Uterus (tissue), 4 donors: Measurements from ENCODE around the gene RBL1. TPM values are rescaled to one million over a fixed set of nuclear protein-coding genes. Genes with fewer than 3 reads are reported as not detected.

Experiments used
- DNase-seq, 2 donors: peaks; one replicate each; pipeline ENCODE4 v3.0.0-alpha.2; 2019 to 2020
- H3K27ac ChIP-seq, 2 donors: fragments of 200-600 bp; sonication (generic); 1 replicate in 1 of 2; 2 replicates in 1 of 2; pipeline ENCODE4 v1.5.1; 2016 to 2018
- H3K27me3 ChIP-seq, 2 donors: fragments of 200-600 bp; sonication (generic); one replicate each; pipeline ENCODE4 v1.5.1; 2018 to 2019; ENCODE audit warnings: control low read depth in 1 of 2
- H3K36me3 ChIP-seq, 2 donors: fragments of 200-600 bp; sonication (generic); one replicate each; pipeline ENCODE4 v1.5.1; 2019; ENCODE audit warnings: control low read depth in 1 of 2
- H3K4me1 ChIP-seq, 2 donors: fragments of 200-600 bp; sonication (generic); one replicate each; pipeline ENCODE4 v1.5.1; 2018 to 2019; ENCODE audit warnings: control low read depth in 1 of 2
- H3K4me3 ChIP-seq, 2 donors: fragments of 200-600 bp; sonication (generic); 1 replicate in 1 of 2; 2 replicates in 1 of 2; pipeline ENCODE4 v1.5.1; 2018 to 2019; ENCODE audit warnings: mild to moderate bottlenecking in 1 of 2
- H3K9me3 ChIP-seq, 2 donors: fragments of 200-600 bp; sonication (generic); one replicate each; pipeline ENCODE4 v1.5.1; 2019; ENCODE audit warnings: control low read depth in 1 of 2
- POLR2A ChIP-seq, 2 donors: fragments of 450-650 bp; IDR thresholded peaks; one replicate each; pipeline ENCODE4 v1.6.1; 2016; ENCODE audit warnings: antibody characterized with exemption in 2 of 2, mild to moderate bottlenecking in 1 of 2, moderate library complexity in 1 of 2
- intact Hi-C: fragments of 100-400 bp; cut with DNase I; formaldehyde crosslinking; loops from one replicate; pipeline ENCODE4 v1.15.1; 2023; ENCODE audit warnings: low total_unique reads
- total RNA-seq, 4 donors: library from RNA; depleted of rRNA in 3 of 4; stranded (reverse); fragments of >200 nt in 3 of 4; gene quantifications; one replicate each; pipeline versions ENCODE4 v1.1.0 to v1.2.4, GENCODE V29; 2014 to 2023
- TF ChIP-seq, protein P1 (sequence below), 4 experiments: fragments of 200-600 bp in 2 of 4; fragments of 450-650 bp in 2 of 4; sonication (generic) in 2 of 4; IDR thresholded peaks; one replicate each; pipeline ENCODE4 v1.5.1; 2016 to 2019; ENCODE audit warnings: antibody characterized with exemption in 4 of 4, mild to moderate bottlenecking in 2 of 4, moderate library complexity in 1 of 4
- donor health status: DM: yes; HTN: yes; CAD: no.

The RBL1 gene, protein sequence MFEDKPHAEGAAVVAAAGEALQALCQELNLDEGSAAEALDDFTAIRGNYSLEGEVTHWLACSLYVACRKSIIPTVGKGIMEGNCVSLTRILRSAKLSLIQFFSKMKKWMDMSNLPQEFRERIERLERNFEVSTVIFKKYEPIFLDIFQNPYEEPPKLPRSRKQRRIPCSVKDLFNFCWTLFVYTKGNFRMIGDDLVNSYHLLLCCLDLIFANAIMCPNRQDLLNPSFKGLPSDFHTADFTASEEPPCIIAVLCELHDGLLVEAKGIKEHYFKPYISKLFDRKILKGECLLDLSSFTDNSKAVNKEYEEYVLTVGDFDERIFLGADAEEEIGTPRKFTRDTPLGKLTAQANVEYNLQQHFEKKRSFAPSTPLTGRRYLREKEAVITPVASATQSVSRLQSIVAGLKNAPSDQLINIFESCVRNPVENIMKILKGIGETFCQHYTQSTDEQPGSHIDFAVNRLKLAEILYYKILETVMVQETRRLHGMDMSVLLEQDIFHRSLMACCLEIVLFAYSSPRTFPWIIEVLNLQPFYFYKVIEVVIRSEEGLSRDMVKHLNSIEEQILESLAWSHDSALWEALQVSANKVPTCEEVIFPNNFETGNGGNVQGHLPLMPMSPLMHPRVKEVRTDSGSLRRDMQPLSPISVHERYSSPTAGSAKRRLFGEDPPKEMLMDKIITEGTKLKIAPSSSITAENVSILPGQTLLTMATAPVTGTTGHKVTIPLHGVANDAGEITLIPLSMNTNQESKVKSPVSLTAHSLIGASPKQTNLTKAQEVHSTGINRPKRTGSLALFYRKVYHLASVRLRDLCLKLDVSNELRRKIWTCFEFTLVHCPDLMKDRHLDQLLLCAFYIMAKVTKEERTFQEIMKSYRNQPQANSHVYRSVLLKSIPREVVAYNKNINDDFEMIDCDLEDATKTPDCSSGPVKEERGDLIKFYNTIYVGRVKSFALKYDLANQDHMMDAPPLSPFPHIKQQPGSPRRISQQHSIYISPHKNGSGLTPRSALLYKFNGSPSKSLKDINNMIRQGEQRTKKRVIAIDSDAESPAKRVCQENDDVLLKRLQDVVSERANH
- total RNA-seq = 10 to 100 TPM in 3 of 4 donors, under 1 TPM in 1; 0.51 to 28.1 (median 12.0) TPM

DNA sequence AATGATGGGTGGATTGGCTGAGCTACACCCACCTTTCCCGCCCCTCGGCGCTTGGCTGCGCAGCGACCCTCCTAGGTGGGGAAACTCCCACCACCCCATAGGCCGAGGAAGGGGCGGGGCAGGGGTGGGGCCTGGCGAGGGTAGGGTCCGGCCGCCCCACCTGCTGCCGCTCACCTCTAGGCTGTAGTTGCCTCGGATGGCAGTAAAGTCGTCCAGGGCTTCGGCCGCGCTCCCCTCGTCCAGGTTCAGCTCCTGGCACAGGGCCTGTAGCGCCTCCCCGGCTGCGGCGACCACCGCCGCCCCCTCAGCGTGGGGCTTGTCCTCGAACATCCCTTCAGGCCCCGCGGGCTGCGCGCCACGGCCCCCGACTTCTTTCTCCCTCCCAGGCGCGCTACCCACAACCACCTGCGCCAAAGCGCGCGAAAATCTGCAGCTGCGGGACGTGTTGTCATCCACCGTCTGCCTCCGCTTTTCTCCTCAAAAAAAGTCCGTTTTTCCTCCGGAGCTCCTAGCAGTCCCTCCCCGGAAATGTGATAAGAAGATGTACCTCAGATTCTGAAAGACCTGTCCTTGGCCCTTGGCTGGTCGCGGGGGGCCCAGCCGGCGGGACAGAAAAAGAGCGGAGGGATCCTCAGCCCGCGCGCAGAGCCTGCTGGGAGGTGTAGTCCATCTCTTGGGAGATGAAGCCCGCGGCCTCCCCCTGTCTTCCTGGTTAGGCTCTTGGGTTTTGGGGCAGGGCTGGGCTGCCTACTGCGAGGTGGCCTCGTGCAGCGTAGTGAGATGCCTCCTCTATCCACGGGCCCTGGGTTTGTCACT lies at the start of gene RBL1:
TSS of gene RBL1 (minus strand) at position 399 of the 816 bp plus-strand sequence. CDS start at position 330, 69 bp downstream.
- Histone ChIP-seq H3K4me3 (peak within 1 kb of the TSS; percentile 71 to 92), H3K4me1 (no peaks in the 10 kb centered on the region), H3K9me3 (no peaks in the 10 kb centered on the region), H3K27me3 (no peaks in the 10 kb centered on the region), H3K36me3 (no peaks in the 10 kb centered on the region), H3K27ac (peak within 1 kb of the TSS; percentile 77 to 82)
- TF ChIP-seq, protein P1, sequence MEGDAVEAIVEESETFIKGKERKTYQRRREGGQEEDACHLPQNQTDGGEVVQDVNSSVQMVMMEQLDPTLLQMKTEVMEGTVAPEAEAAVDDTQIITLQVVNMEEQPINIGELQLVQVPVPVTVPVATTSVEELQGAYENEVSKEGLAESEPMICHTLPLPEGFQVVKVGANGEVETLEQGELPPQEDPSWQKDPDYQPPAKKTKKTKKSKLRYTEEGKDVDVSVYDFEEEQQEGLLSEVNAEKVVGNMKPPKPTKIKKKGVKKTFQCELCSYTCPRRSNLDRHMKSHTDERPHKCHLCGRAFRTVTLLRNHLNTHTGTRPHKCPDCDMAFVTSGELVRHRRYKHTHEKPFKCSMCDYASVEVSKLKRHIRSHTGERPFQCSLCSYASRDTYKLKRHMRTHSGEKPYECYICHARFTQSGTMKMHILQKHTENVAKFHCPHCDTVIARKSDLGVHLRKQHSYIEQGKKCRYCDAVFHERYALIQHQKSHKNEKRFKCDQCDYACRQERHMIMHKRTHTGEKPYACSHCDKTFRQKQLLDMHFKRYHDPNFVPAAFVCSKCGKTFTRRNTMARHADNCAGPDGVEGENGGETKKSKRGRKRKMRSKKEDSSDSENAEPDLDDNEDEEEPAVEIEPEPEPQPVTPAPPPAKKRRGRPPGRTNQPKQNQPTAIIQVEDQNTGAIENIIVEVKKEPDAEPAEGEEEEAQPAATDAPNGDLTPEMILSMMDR (IDR thresholded peaks at IDR 0.05) = peak; percentile 41 to 53 (median 51)
- TF ChIP-seq POLR2A (IDR thresholded peaks at IDR 0.05) = peak in 1 of 2 donors; percentile 41
- peak; percentile 78 to 80 for DNase-seq
- intact Hi-C loops = no loop called here

DNA sequence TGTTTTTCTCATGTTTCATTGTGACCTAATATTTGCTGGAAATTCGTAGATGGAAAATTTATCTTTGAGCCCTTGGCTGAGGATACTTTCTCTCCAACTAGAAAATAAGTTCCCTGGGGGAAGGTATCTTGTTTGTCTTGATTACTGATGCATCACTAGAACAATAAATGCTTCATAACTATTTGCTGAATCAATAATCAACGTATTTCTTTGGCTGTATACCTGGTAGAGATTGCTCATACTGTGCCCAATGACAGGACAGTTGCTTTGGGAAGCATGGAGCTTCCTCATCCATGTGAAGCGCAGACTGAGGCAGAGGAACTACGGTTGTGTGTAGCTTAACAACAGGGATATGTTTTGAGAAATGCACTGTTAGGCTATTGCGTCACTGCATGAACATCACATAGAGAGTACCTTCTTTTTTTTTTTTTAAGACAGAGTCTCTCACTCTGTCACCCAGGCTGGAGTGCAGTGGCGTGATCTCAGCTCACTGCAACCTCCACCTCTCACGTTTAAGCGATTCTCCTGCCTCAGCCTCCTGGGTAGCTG lies 49.1 kb upstream of the RBL1 start:
- no peaks in the 10 kb centered on the region for H3K4me1 ChIP-seq
- DNase-seq = no peak
- H3K4me3 ChIP-seq = no peak overlapping the region
- no peaks in the 10 kb centered on the region for H3K36me3 ChIP-seq
- TF ChIP-seq, protein P1 (IDR thresholded peaks at IDR 0.05) = no peak
- TF ChIP-seq POLR2A (IDR thresholded peaks at IDR 0.05) = no peak
- H3K27me3 ChIP-seq = no peaks in the 10 kb centered on the region
- no peak overlapping the region for H3K27ac ChIP-seq
- H3K9me3 ChIP-seq = no peaks in the 10 kb centered on the region
- intact Hi-C loops = no loop called here

DNA sequence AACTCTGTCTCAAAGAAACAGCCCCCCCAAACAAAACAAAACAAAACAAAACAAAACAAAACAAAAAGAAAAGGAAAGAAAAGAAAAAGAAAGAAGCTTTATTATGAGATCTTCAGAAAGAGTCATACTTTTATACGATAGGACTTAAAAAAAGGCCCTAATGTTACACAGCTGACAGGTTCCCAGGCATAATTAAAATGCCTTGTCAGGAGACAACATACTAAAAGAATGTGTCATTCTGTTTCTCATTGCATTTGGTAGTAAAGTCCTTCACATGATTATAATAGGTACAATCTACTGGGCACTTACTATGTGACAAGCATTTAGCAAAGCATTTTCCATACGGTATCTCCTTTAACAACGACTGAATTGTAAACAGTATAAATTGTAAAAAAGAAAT lies 46.9 kb upstream of the RBL1 start:
- no peak for TF ChIP-seq POLR2A (IDR thresholded peaks at IDR 0.05)
- TF ChIP-seq, protein P1 (IDR thresholded peaks at IDR 0.05) = no peak
- H3K4me3 ChIP-seq = no peak overlapping the region
- intact Hi-C loops = no loop called here
- H3K4me1 ChIP-seq = no peaks in the 10 kb centered on the region
- no peak for DNase-seq
- no peaks in the 10 kb centered on the region for H3K36me3 ChIP-seq
- no peaks in the 10 kb centered on the region for H3K27me3 ChIP-seq
- no peaks in the 10 kb centered on the region for H3K9me3 ChIP-seq
- no peak overlapping the region for H3K27ac ChIP-seq

DNA sequence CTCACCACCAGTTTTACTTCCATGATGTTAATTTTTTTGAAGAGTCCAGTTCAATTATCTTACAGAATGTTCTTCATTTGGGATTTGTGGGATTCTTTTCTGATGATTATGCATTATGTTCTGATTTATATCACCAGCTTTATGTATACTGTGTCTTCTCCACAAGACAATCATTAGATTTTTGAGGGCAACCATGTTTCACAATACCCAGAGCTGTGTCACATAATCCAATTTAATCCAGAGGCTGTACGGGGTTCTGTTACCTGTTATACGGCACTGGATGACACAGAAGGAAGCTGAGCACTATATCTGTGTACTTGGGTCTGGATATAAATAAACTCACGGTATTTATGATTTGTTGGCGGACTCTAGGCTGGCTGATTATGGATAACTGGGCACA lies 41.8 kb upstream of the RBL1 start:
- Histone ChIP-seq H3K27me3 (no peaks in the 10 kb centered on the region), H3K36me3 (no peaks in the 10 kb centered on the region), H3K9me3 (no peaks in the 10 kb centered on the region), H3K27ac (no peak overlapping the region), H3K4me3 (no peak overlapping the region), H3K4me1 (no peaks in the 10 kb centered on the region)
- TF ChIP-seq, protein P1 (IDR thresholded peaks at IDR 0.05) = no peak
- no peak for TF ChIP-seq POLR2A (IDR thresholded peaks at IDR 0.05)
- intact Hi-C loops = no loop called here
- no peak for DNase-seq
